Panc1 (cell line): Measurements from ENCODE around the gene ADAM11.

ENCODE experiments used
- CTCF ChIP-seq: fragments of 450-650 bp; IDR thresholded peaks from 2 replicates; pipeline ENCODE4 v1.5.1; 2017; ENCODE audit warnings: mild to moderate bottlenecking
- POLR2AphosphoS5 ChIP-seq: IDR thresholded peaks from 2 replicates; pipeline ENCODE4 v1.6.1; 2012; ENCODE audit warnings: mild to moderate bottlenecking, low read depth, low read length, moderate library complexity
- REST ChIP-seq, 2 experiments: IDR thresholded peaks; 2 replicates each; pipeline ENCODE4 v1.6.1; 2011 to 2012; ENCODE audit warnings: low read depth in 2 of 2, control low read depth in 1 of 2, low read length in 1 of 2, mild to moderate bottlenecking in 1 of 2, moderate library complexity in 1 of 2; ENCODE audit not compliant: insufficient read depth in 1 of 2
- SIN3A ChIP-seq: IDR thresholded peaks from 2 replicates; pipeline ENCODE4 v1.6.1; 2012; ENCODE audit warnings: low read depth, mild to moderate bottlenecking, low read length, moderate library complexity, borderline replicate concordance; ENCODE audit not compliant: insufficient read depth
- TCF7L2 ChIP-seq: IDR thresholded peaks from 2 replicates; pipeline ENCODE4 v1.6.1; 2011; ENCODE audit warnings: mild to moderate bottlenecking, low read depth, low read length, inconsistent platforms

DNA sequence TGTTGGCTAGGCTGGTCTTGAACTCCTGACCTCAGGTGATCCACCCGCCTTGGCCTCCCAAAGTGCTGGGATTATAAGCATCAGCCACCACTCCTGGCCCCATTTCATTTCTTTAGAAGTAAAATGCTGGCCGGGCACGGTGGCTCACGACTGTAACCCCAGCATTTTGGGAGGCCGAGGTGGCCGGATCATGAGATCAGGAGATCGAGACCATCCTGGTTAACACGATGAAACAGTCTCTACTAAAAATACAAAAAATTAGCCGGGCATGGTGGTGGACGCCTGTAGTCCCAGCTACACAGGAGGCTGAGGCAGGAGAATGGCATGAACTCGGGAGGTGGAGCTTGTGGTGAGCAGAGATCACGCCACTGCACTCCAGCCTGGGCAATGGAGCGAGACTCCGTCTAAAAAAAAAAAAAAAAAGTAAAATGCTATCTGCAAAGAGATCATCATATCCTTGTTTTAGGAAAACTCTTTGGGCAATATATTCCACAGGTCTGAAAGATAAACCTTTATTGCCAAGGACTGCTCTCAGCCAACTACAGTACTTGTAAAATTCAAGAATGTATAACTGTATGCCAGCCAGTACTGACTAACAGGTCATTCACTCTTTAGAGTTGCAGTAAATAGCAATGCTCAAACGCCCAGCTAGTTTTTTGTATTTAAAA lies 67.5 kb downstream of the ADAM11 start:
- no peak for TF ChIP-seq CTCF
- TF ChIP-seq SIN3A = no peak
- no peak for TF ChIP-seq TCF7L2
- TF ChIP-seq POLR2AphosphoS5 = no peak
- TF ChIP-seq REST (IDR thresholded peaks at IDR 0.05; ENCODE audit: insufficient read depth in 1 of 2, low read depth in 2 of 2, low read length in 1 of 2) = no peak
